OCI-LY7 (cell line): ENCODE results near the gene USP22. TPM values are rescaled to one million over a fixed set of nuclear protein-coding genes. Genes with fewer than 3 reads are reported as not detected.

ENCODE experiments used
- BruUV-seq: library from RNA; stranded (reverse); fragments of 400-500 nt; replicated peaks from 2 replicates; lab custom pipeline; 2021; lab: Mats Ljungman, UMichigan
- CTCF ChIA-PET: fragments of 300-600 bp; sonication (Branson Sonifier 250); formaldehyde crosslinking; loops from one replicate; lab custom pipeline; 2022; ENCODE audit warnings: antibody characterized with exemption; ENCODE audit not compliant: unreplicated experiment; lab: Charles Lee
- POLR2A ChIA-PET: fragments of 300-600 bp; sonication (Branson Sonifier 250); formaldehyde crosslinking; loops from one replicate; lab custom pipeline; 2022; ENCODE audit warnings: antibody characterized with exemption; lab: Charles Lee
- DNase-seq: peaks from one replicate; pipeline ENCODE4 v3.0.0-alpha.2; 2015; ENCODE audit warnings: low spot score
- H2AFZ ChIP-seq: fragments of 200-600 bp; sonication (generic), shearing (Covaris generic); 2 replicates; pipeline ENCODE4 v1.6.1; 2014; ENCODE audit warnings: mild to moderate bottlenecking, antibody characterized with exemption, low read length, moderate library complexity
- H3K27ac ChIP-seq: fragments of 200-600 bp; sonication (generic); 2 replicates; pipeline ENCODE4 v1.5.1; 2014; ENCODE audit warnings: mixed run types, low read depth, mild to moderate bottlenecking, moderate library complexity, low read length, inconsistent platforms; ENCODE audit not compliant: poor library complexity, severe bottlenecking
- H3K36me3 ChIP-seq: fragments of 200-600 bp; sonication (generic); 2 replicates; pipeline ENCODE4 v1.6.1; 2014; ENCODE audit warnings: mild to moderate bottlenecking, antibody characterized with exemption, low read length, moderate library complexity, mixed read lengths; ENCODE audit not compliant: insufficient read depth
- H3K4me1 ChIP-seq: fragments of 200-600 bp; sonication (generic); 2 replicates; pipeline ENCODE4 v1.5.1; 2014; ENCODE audit warnings: mild to moderate bottlenecking, low read length; ENCODE audit not compliant: insufficient read depth, poor library complexity, severe bottlenecking
- H3K4me2 ChIP-seq: fragments of 200-600 bp; sonication (generic); 2 replicates; pipeline ENCODE4 v1.6.1; 2014; ENCODE audit warnings: mild to moderate bottlenecking, low read length
- H3K4me3 ChIP-seq: fragments of 200-600 bp; sonication (generic); 2 replicates; pipeline ENCODE4 v1.5.1; 2014; ENCODE audit warnings: mild to moderate bottlenecking, low read depth, low read length; ENCODE audit not compliant: poor library complexity, severe bottlenecking
- H3K79me2 ChIP-seq: fragments of 200-600 bp; sonication (generic); 2 replicates; pipeline ENCODE4 v1.6.1; 2016; ENCODE audit warnings: low read depth, mild to moderate bottlenecking, low read length, moderate library complexity, mixed read lengths; ENCODE audit not compliant: insufficient read depth
- H3K9me2 ChIP-seq: fragments of 200-600 bp; sonication (generic); 2 replicates; pipeline ENCODE4 v1.6.1; 2016; ENCODE audit warnings: mild to moderate bottlenecking, low read length, mixed read lengths; ENCODE audit not compliant: insufficient read depth
- H3K9me3 ChIP-seq: fragments of 200-600 bp; sonication (generic); 2 replicates; pipeline ENCODE4 v1.6.1; 2014; ENCODE audit warnings: mild to moderate bottlenecking, mixed run types, low read length, mixed read lengths
- H4K20me1 ChIP-seq: fragments of 200-600 bp; sonication (generic); 2 replicates; pipeline ENCODE4 v1.6.1; 2014; ENCODE audit warnings: mild to moderate bottlenecking, antibody characterized with exemption, low read length, moderate library complexity, mixed read lengths; ENCODE audit not compliant: insufficient read depth
- EZH2phosphoT487 ChIP-seq: fragments of 200-600 bp; sonication (generic); IDR thresholded peaks from 2 replicates; pipeline ENCODE4 v1.6.1; 2018; ENCODE audit warnings: low read depth, borderline replicate concordance, mild to moderate bottlenecking, mixed run types, antibody characterized with exemption, low read length, moderate library complexity, mixed read lengths
- intact Hi-C: fragments of 100-400 bp; cut with micrococcal nuclease; formaldehyde crosslinking; loops from one replicate; pipeline ENCODE4 v1.10.0; 2022; ENCODE audit not compliant: unreplicated experiment
- small RNA-seq: library from RNA; depleted of rRNA; stranded (forward); fragments of <200 nt; gene quantifications from one replicate; pipeline ENCODE3, GENCODE V24; 2014
- total RNA-seq, 2 experiments: library from RNA; depleted of rRNA in 1 of 2; stranded (reverse); fragments of >200 nt in 1 of 2; shearing (Covaris generic) in 1 of 2; gene quantifications; 2 replicates each; pipeline ENCODE4 v1.2.3, GENCODE V29; 2014 to 2022
- TF ChIP-seq, protein P1 (sequence below): fragments of 200-600 bp; sonication (generic); conservative IDR thresholded peaks from 2 replicates; pipeline ENCODE4 v1.5.1; 2014; ENCODE audit warnings: mild to moderate bottlenecking, antibody characterized with exemption, low read length, moderate library complexity, mixed read lengths

USP22 gene
- total RNA-seq, 2 experiments from 2014 or later = 180 to 302 TPM

GRCh38 chr17:20954794-20955193 is 88.0 kb downstream of the USP22 start:
- no peaks in the 10 kb centered on the region for H3K4me1 ChIP-seq
- POLR2A ChIA-PET = no interaction called here
- no peaks in the 10 kb centered on the region for H3K36me3 ChIP-seq
- CTCF ChIA-PET = no interaction called here
- H3K27ac ChIP-seq = no peak overlapping the region
- no peak overlapping the region for H2AFZ ChIP-seq
- no peak overlapping the region for H3K4me3 ChIP-seq
- BruUV-seq = no TSS peak
- H4K20me1 ChIP-seq = no peaks in the 10 kb centered on the region
- TF ChIP-seq, protein P1, sequence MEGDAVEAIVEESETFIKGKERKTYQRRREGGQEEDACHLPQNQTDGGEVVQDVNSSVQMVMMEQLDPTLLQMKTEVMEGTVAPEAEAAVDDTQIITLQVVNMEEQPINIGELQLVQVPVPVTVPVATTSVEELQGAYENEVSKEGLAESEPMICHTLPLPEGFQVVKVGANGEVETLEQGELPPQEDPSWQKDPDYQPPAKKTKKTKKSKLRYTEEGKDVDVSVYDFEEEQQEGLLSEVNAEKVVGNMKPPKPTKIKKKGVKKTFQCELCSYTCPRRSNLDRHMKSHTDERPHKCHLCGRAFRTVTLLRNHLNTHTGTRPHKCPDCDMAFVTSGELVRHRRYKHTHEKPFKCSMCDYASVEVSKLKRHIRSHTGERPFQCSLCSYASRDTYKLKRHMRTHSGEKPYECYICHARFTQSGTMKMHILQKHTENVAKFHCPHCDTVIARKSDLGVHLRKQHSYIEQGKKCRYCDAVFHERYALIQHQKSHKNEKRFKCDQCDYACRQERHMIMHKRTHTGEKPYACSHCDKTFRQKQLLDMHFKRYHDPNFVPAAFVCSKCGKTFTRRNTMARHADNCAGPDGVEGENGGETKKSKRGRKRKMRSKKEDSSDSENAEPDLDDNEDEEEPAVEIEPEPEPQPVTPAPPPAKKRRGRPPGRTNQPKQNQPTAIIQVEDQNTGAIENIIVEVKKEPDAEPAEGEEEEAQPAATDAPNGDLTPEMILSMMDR = no peak
- no peak for TF ChIP-seq EZH2phosphoT487
- intact Hi-C loops = no loop called here
- no peak overlapping the region for H3K4me2 ChIP-seq
- H3K9me3 ChIP-seq = no peaks in the 10 kb centered on the region
- no peaks in the 10 kb centered on the region for H3K79me2 ChIP-seq
- no peaks in the 10 kb centered on the region for H3K9me2 ChIP-seq
- DNase-seq = no peak

- ChIA-PET CTCF (no interaction called here), POLR2A (no interaction called here)
- Histone ChIP-seq H3K36me3 (no peaks in the 10 kb centered on the region), H4K20me1 (no peaks in the 10 kb centered on the region), H2AFZ (no peak overlapping the region), H3K4me2 (no peak overlapping the region), H3K27ac (no peak overlapping the region), H3K9me2 (no peaks in the 10 kb centered on the region), H3K4me1 (no peaks in the 10 kb centered on the region), H3K79me2 (no peaks in the 10 kb centered on the region), H3K4me3 (no peak overlapping the region), H3K9me3 (no peaks in the 10 kb centered on the region)
- intact Hi-C loops = no loop called here
- TF ChIP-seq, protein P1 = no peak
- TF ChIP-seq EZH2phosphoT487 = no peak
- no TSS peak for BruUV-seq
- DNase-seq = no peak
Measured at GRCh38 chr17:20952183-20952582, 90.6 kb downstream of the USP22 start.

Small RNA genes within 50 kb of the gene (small RNA-seq; reads per million reads assigned to genes)
- not detected for gene AC087393.1

Other genes starting within 250 kb of the USP22 start
- 11.6 and 16.0 TPM in 2 replicates for gene DHRS7B, start 84.0 kb upstream of the USP22 start, total RNA-seq (2014; rRNA removed; shearing (Covaris generic))
- gene DHRS7B, start 84.0 kb upstream of the USP22 start, total RNA-seq (2022) = 15.8 and 16.5 TPM in 2 replicates
- gene TMEM11, start 171.2 kb upstream of the USP22 start, total RNA-seq (2014; rRNA removed; shearing (Covaris generic)) = 26.8 and 27.3 TPM in 2 replicates
- 32.7 and 34.0 TPM in 2 replicates for gene TMEM11, start 171.2 kb upstream of the USP22 start, total RNA-seq (2022)
- gene NATD1, start 210.4 kb upstream of the USP22 start, total RNA-seq (2014; rRNA removed; shearing (Covaris generic)) = 0.41 and 0.85 TPM in 2 replicates
- gene NATD1, start 210.4 kb upstream of the USP22 start, total RNA-seq (2022) = 6.0 and 6.8 TPM in 2 replicates
- 13.6 and 27.8 TPM in 2 replicates for gene MAP2K3, start 241.7 kb upstream of the USP22 start, total RNA-seq (2014; rRNA removed; shearing (Covaris generic))
- gene MAP2K3, start 241.7 kb upstream of the USP22 start, total RNA-seq (2022) = 70.3 and 71.5 TPM in 2 replicates